MM.1S (cell line): Measurements from ENCODE around the gene KIF16B.

Experiments
- DNase-seq: peaks from one replicate; pipeline ENCODE4 v3.0.0-alpha.2; 2015
- H2AFZ ChIP-seq: fragments of 300-600 bp; sonication (generic); 2 replicates; pipeline ENCODE4 v1.6.0; 2016; ENCODE audit warnings: antibody characterized with exemption, low read length
- H3F3A ChIP-seq: fragments of 300-600 bp; sonication (generic); 2 replicates; pipeline ENCODE4 v1.6.1; 2016; ENCODE audit warnings: mild to moderate bottlenecking, antibody characterized with exemption, low read length, moderate library complexity, mixed read lengths; ENCODE audit not compliant: insufficient read depth
- H3K27ac ChIP-seq: fragments of 300-600 bp; sonication (generic); 2 replicates; pipeline ENCODE4 v1.5.1; 2016; ENCODE audit warnings: mild to moderate bottlenecking, low read length
- H3K27me3 ChIP-seq: fragments of 300-600 bp; sonication (generic); replicated peaks from 2 replicates; pipeline ENCODE4 v1.6.0; 2016; ENCODE audit warnings: low read length; ENCODE audit not compliant: insufficient read depth
- H3K36me3 ChIP-seq: fragments of 300-600 bp; sonication (generic); replicated peaks from 2 replicates; pipeline ENCODE4 v1.6.1; 2016; ENCODE audit warnings: mild to moderate bottlenecking, low read length, mixed read lengths; ENCODE audit not compliant: insufficient read depth
- H3K4me1 ChIP-seq: fragments of 300-600 bp; sonication (generic); 2 replicates; pipeline ENCODE4 v1.6.1; 2016; ENCODE audit warnings: low read length, mixed read lengths
- H3K4me2 ChIP-seq: fragments of 300-600 bp; sonication (generic); 2 replicates; pipeline ENCODE4 v1.6.0; 2016; ENCODE audit warnings: low read depth, low read length
- H3K4me3 ChIP-seq: fragments of 300-600 bp; sonication (generic); 2 replicates; pipeline ENCODE4 v1.5.1; 2016; ENCODE audit warnings: low read length, mixed read lengths
- H3K79me2 ChIP-seq: fragments of 300-600 bp; sonication (generic); 2 replicates; pipeline ENCODE4 v1.6.1; 2016; ENCODE audit warnings: mixed run types, low read length, mixed read lengths
- H3K9ac ChIP-seq: fragments of 300-600 bp; sonication (generic); 2 replicates; pipeline ENCODE4 v1.6.1; 2016; ENCODE audit warnings: low read length, mixed read lengths
- H3K9me2 ChIP-seq: fragments of 300-600 bp; sonication (generic); replicated peaks from 2 replicates; pipeline ENCODE4 v1.6.1; 2016; ENCODE audit warnings: mild to moderate bottlenecking, low read length, mixed read lengths; ENCODE audit not compliant: insufficient read depth
- H3K9me3 ChIP-seq: fragments of 300-600 bp; sonication (generic); replicated peaks from 2 replicates; pipeline ENCODE4 v1.6.1; 2016; ENCODE audit warnings: mild to moderate bottlenecking, low read length, mixed read lengths; ENCODE audit not compliant: insufficient read depth
- H4K20me1 ChIP-seq: fragments of 300-600 bp; sonication (generic); 2 replicates; pipeline ENCODE4 v1.6.1; 2016; ENCODE audit warnings: mild to moderate bottlenecking, low read length, moderate library complexity, mixed read lengths; ENCODE audit not compliant: insufficient read depth
- CTCF ChIP-seq: fragments of 300-600 bp; sonication (generic); IDR thresholded peaks from 2 replicates; pipeline ENCODE4 v1.5.1; 2016; ENCODE audit warnings: antibody characterized with exemption, low read length, mixed read lengths
- EZH2 ChIP-seq: fragments of 300-600 bp; sonication (generic); optimal IDR thresholded peaks from 2 replicates; pipeline ENCODE3; 2017; ENCODE audit warnings: low read depth, mild to moderate bottlenecking, antibody characterized with exemption, low read length, mixed read lengths
- EZH2phosphoT487 ChIP-seq: fragments of 300-600 bp; sonication (generic); IDR thresholded peaks from 2 replicates; pipeline ENCODE4 v1.6.1; 2018; ENCODE audit warnings: antibody characterized with exemption, low read length

Gene KIF16B

DNA sequence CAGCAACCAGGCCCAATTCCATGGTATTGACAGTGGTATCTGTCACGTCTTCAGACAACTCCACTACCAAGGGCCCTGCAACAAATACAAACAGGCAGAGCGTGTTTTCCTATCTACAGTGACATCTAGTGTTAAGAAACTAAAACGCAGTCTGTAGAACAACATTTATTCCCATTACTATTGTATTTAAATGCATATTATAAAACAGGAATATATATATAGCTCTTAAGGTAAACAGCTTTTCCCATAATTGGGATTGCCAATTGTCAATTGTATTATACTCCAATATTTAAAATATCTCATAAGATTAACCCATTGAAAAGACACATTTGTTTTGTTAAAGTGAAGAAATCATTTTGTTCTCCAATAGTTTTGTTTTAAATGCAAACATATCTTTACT, 97.2 kb downstream of the KIF16B start:
- TF ChIP-seq CTCF (peak; percentile 63), EZH2 (no peak), EZH2phosphoT487 (no peak)
- H3K9me2 ChIP-seq, result no peaks in the 10 kb centered on the region
- H3K27me3 ChIP-seq, result no peaks in the 10 kb centered on the region
- no peaks in the 10 kb centered on the region for H3K9me3 ChIP-seq
- no peaks in the 10 kb centered on the region for H3K79me2 ChIP-seq
- H2AFZ ChIP-seq, result no peak overlapping the region
- no peaks in the 10 kb centered on the region for H4K20me1 ChIP-seq
- no peaks in the 10 kb centered on the region for H3K36me3 ChIP-seq
- no peaks in the 10 kb centered on the region for H3K4me1 ChIP-seq
- no peak overlapping the region for H3K27ac ChIP-seq
- no peak overlapping the region for H3K9ac ChIP-seq
- peak; percentile 44 for DNase-seq
- H3K4me2 ChIP-seq, result no peak overlapping the region
- no peak overlapping the region for H3K4me3 ChIP-seq
- no peaks in the 10 kb centered on the region for H3F3A ChIP-seq

DNA sequence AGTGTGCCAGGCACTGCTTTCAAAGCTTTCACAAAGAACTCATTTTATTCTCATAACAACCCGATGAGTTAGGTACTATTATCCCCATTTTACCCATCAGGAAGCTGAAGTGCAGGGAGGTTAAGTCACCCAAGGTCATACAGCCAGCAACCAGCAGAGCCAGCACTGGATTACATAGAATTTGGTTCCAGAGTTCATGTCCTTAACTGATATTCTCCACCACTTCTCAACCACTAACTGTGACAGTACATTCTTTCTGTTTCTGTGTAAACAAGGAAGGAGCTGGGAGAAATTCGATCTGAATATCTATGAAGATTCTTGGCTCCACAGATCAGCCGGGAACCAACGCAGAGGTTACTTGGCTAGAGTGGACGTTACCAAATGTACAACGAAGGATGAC, 98.0 kb downstream of the KIF16B start:
- H3K4me3 ChIP-seq, result no peak overlapping the region
- no peak for DNase-seq
- no peaks in the 10 kb centered on the region for H3K36me3 ChIP-seq
- no peak overlapping the region for H3K27ac ChIP-seq
- no peak overlapping the region for H3K9ac ChIP-seq
- H3K4me2 ChIP-seq, result no peak overlapping the region
- no peaks in the 10 kb centered on the region for H3K79me2 ChIP-seq
- no peaks in the 10 kb centered on the region for H4K20me1 ChIP-seq
- H3K9me2 ChIP-seq, result no peaks in the 10 kb centered on the region
- no peak overlapping the region for H2AFZ ChIP-seq
- H3K9me3 ChIP-seq, result no peaks in the 10 kb centered on the region
- no peak for TF ChIP-seq EZH2phosphoT487
- TF ChIP-seq CTCF, result no peak
- no peak for TF ChIP-seq EZH2
- H3K4me1 ChIP-seq, result no peaks in the 10 kb centered on the region
- no peaks in the 10 kb centered on the region for H3K27me3 ChIP-seq
- no peaks in the 10 kb centered on the region for H3F3A ChIP-seq

DNA sequence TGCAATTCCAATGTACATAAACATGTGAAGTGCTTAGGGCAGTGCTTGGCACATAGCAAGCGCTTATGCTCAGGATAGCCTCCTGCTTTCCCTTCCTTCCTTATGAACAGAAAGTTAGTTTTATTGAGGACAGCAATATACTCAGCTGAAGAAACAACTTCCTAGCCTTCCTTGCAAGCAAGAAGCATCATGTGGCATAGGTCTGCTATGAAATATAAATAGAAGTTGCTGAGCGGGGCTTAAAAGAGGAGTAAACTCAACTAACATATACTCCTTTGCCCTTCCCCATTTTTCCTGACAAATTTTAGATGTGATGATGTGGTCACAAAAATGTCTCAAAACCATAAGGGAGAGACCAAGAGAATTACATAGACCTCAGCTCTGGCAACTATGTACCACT, 98.9 kb downstream of the KIF16B start:
- H3K4me3 ChIP-seq, result no peak overlapping the region
- no peak for DNase-seq
- no peaks in the 10 kb centered on the region for H3K9me3 ChIP-seq
- H3K27ac ChIP-seq, result no peak overlapping the region
- H4K20me1 ChIP-seq, result no peaks in the 10 kb centered on the region
- H3F3A ChIP-seq, result no peaks in the 10 kb centered on the region
- no peak overlapping the region for H2AFZ ChIP-seq
- no peak overlapping the region for H3K9ac ChIP-seq
- no peaks in the 10 kb centered on the region for H3K4me1 ChIP-seq
- TF ChIP-seq EZH2 (no peak), CTCF (no peak), EZH2phosphoT487 (no peak)
- H3K9me2 ChIP-seq, result no peaks in the 10 kb centered on the region
- H3K27me3 ChIP-seq, result no peaks in the 10 kb centered on the region
- no peak overlapping the region for H3K4me2 ChIP-seq
- no peaks in the 10 kb centered on the region for H3K36me3 ChIP-seq
- H3K79me2 ChIP-seq, result no peaks in the 10 kb centered on the region
